Memory B cell (primary cell): Measurements from ENCODE around the gene ADM5.

Experiments
- ATAC-seq: fragments of 150-1000 bp; cut with Tn5 transposase; 2 replicates; pipeline ENCODE4 v1.10.0; 2021; ENCODE audit warnings: low read depth, mild to moderate bottlenecking, moderate library complexity
- DNase-seq, 2 donors: peaks; one replicate each; pipeline ENCODE4 v3.0.0; 2022; ENCODE audit warnings: low spot score in 2 of 2
- H3K27ac Mint-ChIP-seq: one replicate; pipeline ENCODE4 v1.8.0; 2022; ENCODE audit warnings: mild to moderate bottlenecking, moderate library complexity, mixed read lengths
- H3K27me3 Mint-ChIP-seq: one replicate; pipeline ENCODE4 v1.8.0; 2022; ENCODE audit warnings: mixed read lengths
- H3K36me3 Mint-ChIP-seq: one replicate; pipeline ENCODE4 v1.8.0; 2022; ENCODE audit warnings: mild to moderate bottlenecking, mixed read lengths
- H3K4me1 Mint-ChIP-seq: one replicate; pipeline ENCODE4 v1.8.0; 2022; ENCODE audit warnings: mixed read lengths
- H3K4me3 Mint-ChIP-seq: one replicate; pipeline ENCODE4 v1.8.0; 2022; ENCODE audit warnings: mild to moderate bottlenecking, moderate library complexity, mixed read lengths
- H3K9me3 Mint-ChIP-seq: one replicate; pipeline ENCODE4 v1.8.0; 2022; ENCODE audit warnings: mixed read lengths

Gene ADM5

GRCh38 chr19:49680421-49681351 is 8.7 kb upstream of the ADM5 start:
- peak overlapping the region; percentile 97 for H3K27ac Mint-ChIP-seq
- H3K4me1 Mint-ChIP-seq = peaks cover 26% of the 10 kb centered on the region
- H3K27me3 Mint-ChIP-seq = no peaks in the 10 kb centered on the region
- peak; percentile 98 to 100 for DNase-seq
- H3K9me3 Mint-ChIP-seq = no peaks in the 10 kb centered on the region
- H3K36me3 Mint-ChIP-seq = peaks cover 20% of the 10 kb centered on the region
- peak overlapping the region; percentile 52 for H3K4me3 Mint-ChIP-seq
- ATAC-seq = peak; percentile 6

GRCh38 chr19:49681830-49682229 is 7.6 kb upstream of the ADM5 start:
- H3K4me3 Mint-ChIP-seq = no peak overlapping the region
- DNase-seq (no peak), ATAC-seq (no peak)
- peaks cover 22% of the 10 kb centered on the region for H3K4me1 Mint-ChIP-seq
- H3K27me3 Mint-ChIP-seq = no peaks in the 10 kb centered on the region
- no peak overlapping the region for H3K27ac Mint-ChIP-seq
- no peaks in the 10 kb centered on the region for H3K9me3 Mint-ChIP-seq
- peaks cover 22% of the 10 kb centered on the region for H3K36me3 Mint-ChIP-seq

GRCh38 chr19:49682274-49682673 is 7.1 kb upstream of the ADM5 start:
- ATAC-seq (no peak), DNase-seq (no peak)
- no peak overlapping the region for H3K27ac Mint-ChIP-seq
- no peaks in the 10 kb centered on the region for H3K9me3 Mint-ChIP-seq
- H3K4me3 Mint-ChIP-seq = no peak overlapping the region
- peaks cover 26% of the 10 kb centered on the region for H3K36me3 Mint-ChIP-seq
- no peaks in the 10 kb centered on the region for H3K27me3 Mint-ChIP-seq
- H3K4me1 Mint-ChIP-seq = peaks cover 23% of the 10 kb centered on the region

- Mint-ChIP-seq H3K27ac (no peak overlapping the region), H3K9me3 (no peaks in the 10 kb centered on the region), H3K4me3 (no peak overlapping the region), H3K27me3 (no peaks in the 10 kb centered on the region), H3K4me1 (peaks cover 18% of the 10 kb centered on the region), H3K36me3 (peaks cover 31% of the 10 kb centered on the region)
- no peak for ATAC-seq
- no peak for DNase-seq
Observed at GRCh38 chr19:49683814-49684250, 5.6 kb upstream of the ADM5 start.

- Mint-ChIP-seq H3K27me3 (no peaks in the 10 kb centered on the region), H3K4me1 (peaks cover 18% of the 10 kb centered on the region), H3K36me3 (peaks cover 31% of the 10 kb centered on the region), H3K27ac (no peak overlapping the region), H3K9me3 (no peaks in the 10 kb centered on the region), H3K4me3 (no peak overlapping the region)
- DNase-seq (no peak), ATAC-seq (peak; percentile 18)
Observed at GRCh38 chr19:49684251-49684982, 5.0 kb upstream of the ADM5 start.

- Mint-ChIP-seq H3K36me3 (peaks cover 27% of the 10 kb centered on the region), H3K9me3 (no peaks in the 10 kb centered on the region), H3K4me3 (no peak overlapping the region), H3K4me1 (peaks cover 16% of the 10 kb centered on the region), H3K27ac (no peak overlapping the region), H3K27me3 (peaks cover 3% of the 10 kb centered on the region)
- DNase-seq = no peak
- no peak for ATAC-seq
Observed at GRCh38 chr19:49684983-49685553, 4.3 kb upstream of the ADM5 start.

GRCh38 chr19:49685845-49686332 is 3.5 kb upstream of the ADM5 start:
- Mint-ChIP-seq H3K4me3 (no peak overlapping the region), H3K9me3 (no peaks in the 10 kb centered on the region), H3K27me3 (peaks cover 10% of the 10 kb centered on the region), H3K36me3 (peaks cover 27% of the 10 kb centered on the region), H3K4me1 (peaks cover 21% of the 10 kb centered on the region), H3K27ac (no peak overlapping the region)
- DNase-seq (no peak), ATAC-seq (no peak)

- Mint-ChIP-seq H3K27me3 (peaks cover 10% of the 10 kb centered on the region), H3K27ac (no peak overlapping the region), H3K4me3 (no peak overlapping the region), H3K9me3 (no peaks in the 10 kb centered on the region), H3K36me3 (peaks cover 26% of the 10 kb centered on the region), H3K4me1 (peaks cover 22% of the 10 kb centered on the region)
- no peak for ATAC-seq
- no peak for DNase-seq
Observed at GRCh38 chr19:49686503-49687088, 2.8 kb upstream of the ADM5 start.

GRCh38 chr19:49687150-49687549 is 2.2 kb upstream of the ADM5 start:
- Mint-ChIP-seq H3K27ac (no peak overlapping the region), H3K27me3 (peaks cover 10% of the 10 kb centered on the region), H3K4me3 (no peak overlapping the region), H3K4me1 (peaks cover 22% of the 10 kb centered on the region), H3K9me3 (no peaks in the 10 kb centered on the region), H3K36me3 (peaks cover 26% of the 10 kb centered on the region)
- DNase-seq = no peak
- ATAC-seq = no peak

GRCh38 chr19:49687566-49688316 is 1.7 kb upstream of the ADM5 start:
- H3K36me3 Mint-ChIP-seq = peaks cover 26% of the 10 kb centered on the region
- H3K9me3 Mint-ChIP-seq = no peaks in the 10 kb centered on the region

GRCh38 chr19:49688531-49689132 is 762 bp upstream of the ADM5 start:
- no peak for ATAC-seq
- Mint-ChIP-seq H3K9me3 (no peaks in the 10 kb centered on the region), H3K4me1 (peaks cover 22% of the 10 kb centered on the region), H3K27me3 (peaks cover 12% of the 10 kb centered on the region), H3K36me3 (peaks cover 25% of the 10 kb centered on the region), H3K27ac (no peak overlapping the region), H3K4me3 (no peak overlapping the region)
- no peak for DNase-seq

More at GRCh38 chr19:49687566-49688316, 1.7 kb upstream of the ADM5 start:
- peaks cover 22% of the 10 kb centered on the region for H3K4me1 Mint-ChIP-seq
- H3K4me3 Mint-ChIP-seq = no peak overlapping the region
- ATAC-seq = no peak
- DNase-seq = no peak
- H3K27ac Mint-ChIP-seq = no peak overlapping the region
- H3K27me3 Mint-ChIP-seq = peaks cover 12% of the 10 kb centered on the region

- peaks cover 15% of the 10 kb centered on the region for H3K36me3 Mint-ChIP-seq
- peaks cover 14% of the 10 kb centered on the region for H3K27me3 Mint-ChIP-seq
- H3K27ac Mint-ChIP-seq = no peak overlapping the region
- ATAC-seq (peak; percentile 44), DNase-seq (no peak)
- H3K4me1 Mint-ChIP-seq = peaks cover 17% of the 10 kb centered on the region
- peak overlapping the region; percentile 88 for H3K4me3 Mint-ChIP-seq
- H3K9me3 Mint-ChIP-seq = no peaks in the 10 kb centered on the region
Observed at GRCh38 chr19:49690079-49690655, 773 bp downstream of the ADM5 start.
